ENCODE measurements around the gene NCK2. TPM values are rescaled to one million over a fixed set of nuclear protein-coding genes. Genes with fewer than 3 reads are reported as not detected.

Gene NCK2
- total RNA-seq, 4 donors from 2014 or later, result 46.0 to 62.6 (median 55.3) TPM

DNA sequence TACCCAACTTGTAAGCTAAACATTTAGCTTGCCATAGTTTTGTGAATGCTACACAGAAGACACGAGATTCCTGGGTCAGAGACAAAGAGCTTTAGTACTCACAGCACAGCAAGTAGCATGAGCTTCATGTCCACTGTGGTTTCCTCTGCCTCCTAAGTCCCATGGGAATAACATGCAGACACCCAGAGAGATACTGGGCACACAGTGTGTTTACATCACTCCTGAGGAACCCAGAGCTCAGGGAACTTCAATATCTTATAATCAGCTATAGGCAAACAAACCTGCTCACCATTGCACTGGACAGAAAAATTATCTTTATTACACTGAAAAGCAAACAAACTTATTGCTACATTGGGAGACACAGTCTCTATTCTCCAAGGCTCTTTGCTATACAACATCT, 14.5 kb upstream of the NCK2 start:
- H3K4me1 ChIP-seq, result peaks cover 0 to 6% of the 10 kb centered on the region in 2 donors
- H3K4me3 ChIP-seq (replicated peaks in 1 of 3), result no peak overlapping the region
- no peak for TF ChIP-seq POLR2A (IDR thresholded peaks at IDR 0.05)
- TF ChIP-seq, protein P1, sequence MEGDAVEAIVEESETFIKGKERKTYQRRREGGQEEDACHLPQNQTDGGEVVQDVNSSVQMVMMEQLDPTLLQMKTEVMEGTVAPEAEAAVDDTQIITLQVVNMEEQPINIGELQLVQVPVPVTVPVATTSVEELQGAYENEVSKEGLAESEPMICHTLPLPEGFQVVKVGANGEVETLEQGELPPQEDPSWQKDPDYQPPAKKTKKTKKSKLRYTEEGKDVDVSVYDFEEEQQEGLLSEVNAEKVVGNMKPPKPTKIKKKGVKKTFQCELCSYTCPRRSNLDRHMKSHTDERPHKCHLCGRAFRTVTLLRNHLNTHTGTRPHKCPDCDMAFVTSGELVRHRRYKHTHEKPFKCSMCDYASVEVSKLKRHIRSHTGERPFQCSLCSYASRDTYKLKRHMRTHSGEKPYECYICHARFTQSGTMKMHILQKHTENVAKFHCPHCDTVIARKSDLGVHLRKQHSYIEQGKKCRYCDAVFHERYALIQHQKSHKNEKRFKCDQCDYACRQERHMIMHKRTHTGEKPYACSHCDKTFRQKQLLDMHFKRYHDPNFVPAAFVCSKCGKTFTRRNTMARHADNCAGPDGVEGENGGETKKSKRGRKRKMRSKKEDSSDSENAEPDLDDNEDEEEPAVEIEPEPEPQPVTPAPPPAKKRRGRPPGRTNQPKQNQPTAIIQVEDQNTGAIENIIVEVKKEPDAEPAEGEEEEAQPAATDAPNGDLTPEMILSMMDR (IDR thresholded peaks at IDR 0.05), result no peak
- no peaks in the 10 kb centered on the region for H3K9me3 ChIP-seq
- H3K36me3 ChIP-seq, result no peaks in the 10 kb centered on the region
- intact Hi-C loops (cut with DNase I), result loop anchor here (10.0 kb wide), 1 partner anchor 55 kb away; no protein-coding TSS in a partner anchor
- no peaks in the 10 kb centered on the region for H3K27me3 ChIP-seq
- H3K27ac ChIP-seq, result no peak overlapping the region
- 94 to 100% methylated on average over 1 of the region's 1 CpG for WGBS, 2 donors
- no peak for DNase-seq

DNA sequence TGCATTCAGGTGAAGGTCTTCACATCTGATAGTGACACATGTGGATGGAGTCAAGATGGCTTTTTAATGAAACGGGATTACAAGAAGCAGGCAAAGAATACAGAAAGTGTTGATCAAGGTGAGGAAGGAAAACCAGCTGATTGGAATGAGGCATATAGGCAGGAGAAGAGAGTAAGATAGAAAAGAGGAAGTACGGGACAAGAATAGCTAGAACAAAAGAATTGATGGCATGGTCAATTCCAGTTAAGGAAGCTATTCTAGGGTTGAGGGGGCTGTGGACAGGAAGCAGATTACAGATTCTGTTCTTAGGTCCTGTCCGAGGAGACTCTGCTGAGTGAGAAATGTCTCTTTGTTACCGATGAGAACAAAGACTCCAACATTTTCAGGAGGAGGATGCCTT, 13.2 kb upstream of the NCK2 start:
- Histone ChIP-seq H3K4me3 (replicated peaks in 1 of 3) (no peak overlapping the region), H3K36me3 (no peaks in the 10 kb centered on the region), H3K9me3 (no peaks in the 10 kb centered on the region), H3K27ac (no peak overlapping the region), H3K4me1 (no peaks in the 10 kb centered on the region), H3K27me3 (no peaks in the 10 kb centered on the region)
- 71 to 77% methylated on average over 4 of the region's 4 CpGs for WGBS, 2 donors
- TF ChIP-seq, protein P1 (IDR thresholded peaks at IDR 0.05), result no peak
- no peak for TF ChIP-seq POLR2A (IDR thresholded peaks at IDR 0.05)
- no peak for DNase-seq
- intact Hi-C loops (cut with DNase I), result loop anchor here (10.0 kb wide), 1 partner anchor 57 kb away; no protein-coding TSS in a partner anchor

DNA sequence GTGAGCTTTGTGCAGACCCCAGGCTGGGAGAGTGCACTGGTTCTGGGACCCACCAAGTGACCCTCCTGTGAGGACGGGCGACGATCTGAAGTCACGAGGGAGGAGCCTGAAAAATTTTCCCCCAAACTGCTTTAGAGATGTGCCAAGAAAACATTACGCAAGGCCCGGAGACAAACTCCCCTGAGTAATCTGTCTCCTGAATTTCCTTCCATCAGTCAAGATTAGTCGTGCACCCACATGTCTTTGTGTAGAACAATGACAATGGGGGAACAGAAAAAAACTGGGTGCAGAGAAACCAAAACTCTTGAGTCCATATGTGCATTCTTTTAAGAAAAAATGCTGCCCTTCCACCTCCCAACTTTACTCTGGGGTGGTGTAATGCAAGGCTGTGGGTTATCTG, 12.6 kb upstream of the NCK2 start:
- WGBS, 2 donors, result 73 to 83% methylated on average over 7 of the region's 7 CpGs
- Histone ChIP-seq H3K9me3 (no peaks in the 10 kb centered on the region), H3K27me3 (no peaks in the 10 kb centered on the region), H3K27ac (no peak overlapping the region), H3K4me1 (no peaks in the 10 kb centered on the region), H3K36me3 (no peaks in the 10 kb centered on the region), H3K4me3 (replicated peaks in 1 of 3) (no peak overlapping the region)
- DNase-seq, result no peak
- TF ChIP-seq, protein P1 (IDR thresholded peaks at IDR 0.05), result no peak
- no peak for TF ChIP-seq POLR2A (IDR thresholded peaks at IDR 0.05)
- intact Hi-C loops (cut with DNase I), result loop anchor here (10.0 kb wide), 1 partner anchor 57 kb away; no protein-coding TSS in a partner anchor

DNA sequence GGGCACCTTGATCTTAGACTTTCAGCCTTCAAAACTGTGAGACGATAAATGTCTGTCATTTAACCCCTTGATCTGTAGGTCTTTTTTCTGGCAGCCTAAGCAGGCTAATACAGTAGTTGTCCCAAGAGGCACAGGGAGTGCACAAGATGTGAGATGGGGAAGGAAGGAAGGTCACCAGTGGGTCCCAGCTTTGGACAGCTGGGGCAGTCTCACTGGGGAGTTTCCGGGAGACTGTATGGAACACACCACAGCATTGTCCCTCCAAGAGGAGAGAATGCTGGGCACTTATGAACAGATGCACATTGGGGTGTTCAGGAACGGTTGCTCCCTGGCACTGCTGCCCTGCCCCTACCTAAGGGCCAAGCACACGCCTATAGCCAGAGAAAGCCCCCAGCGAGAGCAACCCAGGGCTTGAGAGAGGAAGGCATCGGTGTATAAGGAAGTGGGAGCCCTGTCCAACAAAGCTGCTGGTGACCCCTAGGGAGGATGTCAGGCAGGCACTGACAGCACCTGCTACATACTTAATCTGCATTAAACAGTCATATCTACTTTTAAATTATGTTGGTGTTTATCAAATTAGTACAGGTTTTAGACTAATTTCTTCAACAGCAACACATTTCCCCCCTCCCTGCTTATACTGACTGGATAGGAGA, 11.6 kb upstream of the NCK2 start:
- H3K36me3 ChIP-seq, result no peaks in the 10 kb centered on the region
- no peaks in the 10 kb centered on the region for H3K27me3 ChIP-seq
- DNase-seq, result no peak
- no peak overlapping the region for H3K27ac ChIP-seq
- no peaks in the 10 kb centered on the region for H3K9me3 ChIP-seq
- intact Hi-C loops (cut with DNase I), result loop anchor here (10.0 kb wide), 1 partner anchor 58 kb away; no protein-coding TSS in a partner anchor
- WGBS, 2 donors, result 73% methylated on average over 6 of the region's 6 CpGs
- H3K4me1 ChIP-seq, result no peaks in the 10 kb centered on the region
- no peak for TF ChIP-seq POLR2A (IDR thresholded peaks at IDR 0.05)
- TF ChIP-seq, protein P1 (IDR thresholded peaks at IDR 0.05), result no peak
- no peak overlapping the region for H3K4me3 ChIP-seq (replicated peaks in 1 of 3)

DNA sequence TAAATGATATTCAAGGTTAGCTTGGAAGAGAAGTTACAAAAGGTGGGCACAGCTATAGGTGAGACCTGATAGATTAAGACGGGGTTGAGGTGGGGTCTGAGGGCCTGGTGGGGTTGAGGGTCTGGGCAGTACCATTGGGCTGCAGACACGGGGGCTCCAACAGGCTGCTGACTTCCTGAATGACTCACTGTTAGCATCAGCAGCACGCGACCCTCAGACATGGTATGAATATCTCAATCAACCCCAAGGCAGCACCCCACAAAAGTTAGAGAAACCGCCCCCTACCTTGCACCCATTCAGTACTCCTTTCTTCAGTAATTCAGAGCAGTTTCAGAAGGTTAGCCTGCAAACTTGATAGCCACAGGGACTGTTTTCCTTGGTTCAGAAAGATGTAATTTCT, 10.8 kb upstream of the NCK2 start:
- no peaks in the 10 kb centered on the region for H3K36me3 ChIP-seq
- H3K4me3 ChIP-seq (replicated peaks in 1 of 3), result no peak overlapping the region
- no peak for TF ChIP-seq POLR2A (IDR thresholded peaks at IDR 0.05)
- TF ChIP-seq, protein P1 (IDR thresholded peaks at IDR 0.05), result no peak
- H3K4me1 ChIP-seq, result no peaks in the 10 kb centered on the region
- intact Hi-C loops (cut with DNase I), result loop anchor here (10.0 kb wide), 1 partner anchor 59 kb away; no protein-coding TSS in a partner anchor
- no peaks in the 10 kb centered on the region for H3K9me3 ChIP-seq
- no peak overlapping the region for H3K27ac ChIP-seq
- no peaks in the 10 kb centered on the region for H3K27me3 ChIP-seq
- DNase-seq, result no peak
- 83 to 86% methylated on average over 5 of the region's 5 CpGs for WGBS, 2 donors

Measured in thyroid gland (tissue), 4 donors.